ENCODE results near the gene C3orf52. TPM values are rescaled to one million over a fixed set of nuclear protein-coding genes. Genes with fewer than 3 reads are reported as not detected.

C3orf52 gene
- total and polyA plus RNA-seq, 10 of the 15 experiments (the other 5 are each of a cell fraction or from before 2014, with no cell fraction given) = 0.15 to 1.9 (median 0.73) TPM

GRCh38 chr3:112143689-112144088 is 57.5 kb downstream of the C3orf52 start:
- H3K27ac ChIP-seq (ENCODE audit: control insufficient read depth, insufficient read depth) = no peak overlapping the region
- H3K9me3 ChIP-seq (replicated peaks; ENCODE audit: control insufficient read depth, insufficient read depth, low read length) = peaks cover 2% of the 10 kb centered on the region; the same call in 2 of the 3 replicates
- FAIRE-seq = no peak
- intact Hi-C loops (cut with micrococcal nuclease; ENCODE audit: unreplicated experiment) (no loop called here), in situ Hi-C loops (cut with MboI) (no loop called here)
- H3K9ac ChIP-seq (ENCODE audit: control insufficient read depth, insufficient read depth, low read length) = no peak overlapping the region
- SMC1A ChIA-PET (ENCODE audit: uncharacterized antibody, unreplicated experiment) = no interaction called here
- H2AFZ ChIP-seq (ENCODE audit: control insufficient read depth, low read depth, low read length) = no peak overlapping the region
- 10% methylated on average over 1 of the region's 1 CpG for WGBS (ENCODE audit: insufficient coverage, insufficient replicate concordance, low lambda C conversion rate, missing lambda C conversion rate)
- no peaks in the 10 kb centered on the region for H3K4me1 ChIP-seq (ENCODE audit: control insufficient read depth, insufficient read depth, low read length)
- no peaks in the 10 kb centered on the region for H4K20me1 ChIP-seq (ENCODE audit: control insufficient read depth, insufficient read depth)
- H3K36me3 ChIP-seq (ENCODE audit: control insufficient read depth in 2 of 2, insufficient read depth in 2 of 2, low read length in 1 of 2) = no peaks in the 10 kb centered on the region
- H3K4me3 ChIP-seq = no peak overlapping the region
- POLR2A ChIA-PET = no interaction called here
- H3K4me2 ChIP-seq (ENCODE audit: control insufficient read depth, insufficient read depth) = no peak overlapping the region
- no TSS peak for BruUV-seq (replicated peaks)
- RAD21 ChIA-PET (ENCODE audit: unreplicated experiment) = interaction anchor here (1.3 kb wide), 1 partner anchor 32 kb away, joined by 5 read pairs; no protein-coding TSS in a partner anchor
- ATAC-seq = peak; percentile 51
- no peak for DNase-seq (ENCODE audit: low read depth, low spot score)
- CTCF ChIA-PET = no interaction called here
- TF ChIP-seq PAX5 (IDR thresholded peaks at IDR 0.05; ENCODE audit: borderline replicate concordance, low read depth, low read length) = no peak
- H3K27me3 ChIP-seq (replicated peaks in 1 of 2; ENCODE audit: control insufficient read depth in 2 of 2, insufficient read depth in 2 of 2, low read length in 1 of 2) = no peaks in the 10 kb centered on the region
- no peaks in the 10 kb centered on the region for H3K79me2 ChIP-seq (ENCODE audit: control insufficient read depth, insufficient read depth, low read length)

GRCh38 chr3:112149136-112149535 is 62.9 kb downstream of the C3orf52 start:
- WGBS (ENCODE audit: insufficient coverage, insufficient replicate concordance, low lambda C conversion rate, missing lambda C conversion rate) = 100% methylated on average over 1 of the region's 1 CpG
- H3K79me2 ChIP-seq (ENCODE audit: control insufficient read depth, insufficient read depth, low read length) = no peaks in the 10 kb centered on the region
- POLR2A ChIA-PET = no interaction called here
- intact Hi-C loops (cut with micrococcal nuclease; ENCODE audit: unreplicated experiment) = no loop called here
- no peaks in the 10 kb centered on the region for H3K27me3 ChIP-seq (replicated peaks in 1 of 2; ENCODE audit: control insufficient read depth in 2 of 2, insufficient read depth in 2 of 2, low read length in 1 of 2)
- H2AFZ ChIP-seq (ENCODE audit: control insufficient read depth, low read depth, low read length) = no peak overlapping the region
- H4K20me1 ChIP-seq (ENCODE audit: control insufficient read depth, insufficient read depth) = no peaks in the 10 kb centered on the region
- no peak for DNase-seq (ENCODE audit: low read depth, low spot score)
- no TSS peak for BruUV-seq (replicated peaks)
- H3K4me1 ChIP-seq (ENCODE audit: control insufficient read depth, insufficient read depth, low read length) = no peaks in the 10 kb centered on the region
- CTCF ChIA-PET = no interaction called here
- no peak overlapping the region for H3K27ac ChIP-seq (ENCODE audit: control insufficient read depth, insufficient read depth)
- RAD21 ChIA-PET (ENCODE audit: unreplicated experiment) = no interaction called here
- no peaks in the 10 kb centered on the region for H3K36me3 ChIP-seq (ENCODE audit: control insufficient read depth in 2 of 2, insufficient read depth in 2 of 2, low read length in 1 of 2)
- SMC1A ChIA-PET (ENCODE audit: uncharacterized antibody, unreplicated experiment) = interaction anchor here (1.4 kb wide), 1 partner anchor 20 kb away, joined by 3 read pairs; no protein-coding TSS in a partner anchor
- no peak for FAIRE-seq
- H3K4me3 ChIP-seq = no peak overlapping the region
- no peak for ATAC-seq
- peaks cover 13% of the 10 kb centered on the region; the same call in 2 of the 3 replicates for H3K9me3 ChIP-seq (replicated peaks; ENCODE audit: control insufficient read depth, insufficient read depth, low read length)
- in situ Hi-C loops (cut with MboI) = no loop called here
- H3K4me2 ChIP-seq (ENCODE audit: control insufficient read depth, insufficient read depth) = no peak overlapping the region
- H3K9ac ChIP-seq (ENCODE audit: control insufficient read depth, insufficient read depth, low read length) = no peak overlapping the region
- TF ChIP-seq KAT2A (conservative IDR thresholded peaks at IDR 0.05; ENCODE audit: control insufficient read depth, low read depth, low read length) = no peak
- TF ChIP-seq IKZF1 (conservative IDR thresholded peaks at IDR 0.05) = no peak
- no peak for TF ChIP-seq RFX5 (IDR thresholded peaks at IDR 0.05; ENCODE audit: low read depth, low read length)
- TF ChIP-seq RB1 (IDR thresholded peaks at IDR 0.05; ENCODE audit: borderline replicate concordance) = no peak
- TF ChIP-seq MEF2A (IDR thresholded peaks at IDR 0.05; ENCODE audit: insufficient read depth, low read depth, low read length) = no peak
- TF ChIP-seq, protein P1, sequence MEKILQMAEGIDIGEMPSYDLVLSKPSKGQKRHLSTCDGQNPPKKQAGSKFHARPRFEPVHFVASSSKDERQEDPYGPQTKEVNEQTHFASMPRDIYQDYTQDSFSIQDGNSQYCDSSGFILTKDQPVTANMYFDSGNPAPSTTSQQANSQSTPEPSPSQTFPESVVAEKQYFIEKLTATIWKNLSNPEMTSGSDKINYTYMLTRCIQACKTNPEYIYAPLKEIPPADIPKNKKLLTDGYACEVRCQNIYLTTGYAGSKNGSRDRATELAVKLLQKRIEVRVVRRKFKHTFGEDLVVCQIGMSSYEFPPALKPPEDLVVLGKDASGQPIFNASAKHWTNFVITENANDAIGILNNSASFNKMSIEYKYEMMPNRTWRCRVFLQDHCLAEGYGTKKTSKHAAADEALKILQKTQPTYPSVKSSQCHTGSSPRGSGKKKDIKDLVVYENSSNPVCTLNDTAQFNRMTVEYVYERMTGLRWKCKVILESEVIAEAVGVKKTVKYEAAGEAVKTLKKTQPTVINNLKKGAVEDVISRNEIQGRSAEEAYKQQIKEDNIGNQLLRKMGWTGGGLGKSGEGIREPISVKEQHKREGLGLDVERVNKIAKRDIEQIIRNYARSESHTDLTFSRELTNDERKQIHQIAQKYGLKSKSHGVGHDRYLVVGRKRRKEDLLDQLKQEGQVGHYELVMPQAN (conservative IDR thresholded peaks at IDR 0.05) = no peak
- TF ChIP-seq, protein P2, sequence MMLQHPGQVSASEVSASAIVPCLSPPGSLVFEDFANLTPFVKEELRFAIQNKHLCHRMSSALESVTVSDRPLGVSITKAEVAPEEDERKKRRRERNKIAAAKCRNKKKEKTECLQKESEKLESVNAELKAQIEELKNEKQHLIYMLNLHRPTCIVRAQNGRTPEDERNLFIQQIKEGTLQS (IDR thresholded peaks at IDR 0.05; ENCODE audit: borderline replicate concordance, extremely low read depth, low read depth, low read length) = no peak
- TF ChIP-seq, protein P3, sequence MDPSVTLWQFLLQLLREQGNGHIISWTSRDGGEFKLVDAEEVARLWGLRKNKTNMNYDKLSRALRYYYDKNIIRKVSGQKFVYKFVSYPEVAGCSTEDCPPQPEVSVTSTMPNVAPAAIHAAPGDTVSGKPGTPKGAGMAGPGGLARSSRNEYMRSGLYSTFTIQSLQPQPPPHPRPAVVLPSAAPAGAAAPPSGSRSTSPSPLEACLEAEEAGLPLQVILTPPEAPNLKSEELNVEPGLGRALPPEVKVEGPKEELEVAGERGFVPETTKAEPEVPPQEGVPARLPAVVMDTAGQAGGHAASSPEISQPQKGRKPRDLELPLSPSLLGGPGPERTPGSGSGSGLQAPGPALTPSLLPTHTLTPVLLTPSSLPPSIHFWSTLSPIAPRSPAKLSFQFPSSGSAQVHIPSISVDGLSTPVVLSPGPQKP (IDR thresholded peaks at IDR 0.05; ENCODE audit: low read depth, low read length) = no peak
- no peak for TF ChIP-seq FOXK2 (IDR thresholded peaks at IDR 0.05)
- TF ChIP-seq MXI1 (IDR thresholded peaks at IDR 0.05; ENCODE audit: low read depth, low read length) = no peak
- no peak for TF ChIP-seq DPF2 (IDR thresholded peaks at IDR 0.05)
- TF ChIP-seq ZNF207 (IDR thresholded peaks at IDR 0.05; ENCODE audit: borderline replicate concordance) = no peak
